ENCODE data around the gene FAM200B. TPM values are rescaled to one million over a fixed set of nuclear protein-coding genes. Genes with fewer than 3 reads are reported as not detected.

Gene FAM200B
- total RNA-seq, 5 donors from 2014 or later (not counting 1 experiment from before 2014, with no cell fraction given): 19.1 to 29.4 (median 20.7) TPM

DNA sequence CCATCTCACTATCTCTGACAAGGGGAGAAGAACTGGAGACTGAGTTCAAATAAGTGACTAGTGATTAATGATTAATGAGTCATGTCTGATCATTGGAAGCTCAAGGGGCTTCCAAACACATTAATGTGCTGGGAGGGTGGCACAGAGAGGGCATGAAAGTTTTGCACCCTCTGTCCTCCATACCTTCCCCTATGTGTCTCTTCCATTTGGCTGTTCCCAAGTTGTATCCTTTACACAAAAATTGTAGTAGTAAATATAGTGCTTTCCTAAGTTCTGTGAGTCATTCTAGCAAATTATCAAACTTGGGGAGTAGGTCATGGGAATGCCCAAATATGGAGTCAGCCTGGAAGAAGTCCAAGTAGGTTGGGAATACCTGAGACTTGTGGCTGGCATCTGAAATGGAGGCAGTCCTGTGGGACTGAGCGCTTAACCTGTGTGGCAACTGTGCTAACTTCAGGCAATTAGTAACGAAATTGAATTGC, 4.1 kb upstream of the FAM200B start:
- no peaks in the 10 kb centered on the region for H3K27me3 ChIP-seq (replicated peaks in 1 of 2; ENCODE audit: control insufficient read depth in 2 of 2, extremely low read depth in 1 of 2, insufficient read depth in 2 of 2, low read length in 1 of 2)
- no peaks in the 10 kb centered on the region for H3K9me3 ChIP-seq
- H3K9me3 Mint-ChIP-seq: no peaks in the 10 kb centered on the region
- DNase-seq: no peak
- no peak for ATAC-seq (replicated peaks in 1 of 4)
- peaks cover 3 to 4% of the 10 kb centered on the region in 2 experiments for H3K4me1 ChIP-seq (ENCODE audit: control insufficient read depth in 1 of 2, extremely low read depth in 1 of 2, insufficient read depth in 2 of 2, low read length in 2 of 2)
- peaks cover 8 to 15% (median 12%) of the 10 kb centered on the region in 3 donors for H3K4me1 Mint-ChIP-seq
- 88% methylated on average over 1 of the region's 2 CpGs for WGBS (ENCODE audit: insufficient coverage)
- H3K27me3 Mint-ChIP-seq: no peaks in the 10 kb centered on the region
- no peak overlapping the region for H3K27ac Mint-ChIP-seq
- ChIA-PET CTCF (interaction anchor here in 1 of 2 donors (0.6 kb wide), 1 partner anchor 56 kb away, joined by 3 read pairs; no protein-coding TSS in a partner anchor), POLR2A (interaction anchor here in 1 of 2 donors (0.8 kb wide), 1 partner anchor 81 kb away, joined by 3 read pairs; no protein-coding TSS in a partner anchor)
- no peak overlapping the region for H3K4me3 ChIP-seq (ENCODE audit: control insufficient read depth in 1 of 2, extremely low read depth in 1 of 2, low read length in 1 of 2)
- no peaks in the 10 kb centered on the region for H3K36me3 Mint-ChIP-seq
- H3K36me3 ChIP-seq (ENCODE audit: control insufficient read depth in 2 of 2, extremely low read depth in 1 of 2, insufficient read depth in 1 of 2, low read length in 1 of 2): no peaks in the 10 kb centered on the region
- H3K27ac ChIP-seq (ENCODE audit: low read length): no peak overlapping the region
- no peak overlapping the region for H3K4me3 Mint-ChIP-seq

DNA sequence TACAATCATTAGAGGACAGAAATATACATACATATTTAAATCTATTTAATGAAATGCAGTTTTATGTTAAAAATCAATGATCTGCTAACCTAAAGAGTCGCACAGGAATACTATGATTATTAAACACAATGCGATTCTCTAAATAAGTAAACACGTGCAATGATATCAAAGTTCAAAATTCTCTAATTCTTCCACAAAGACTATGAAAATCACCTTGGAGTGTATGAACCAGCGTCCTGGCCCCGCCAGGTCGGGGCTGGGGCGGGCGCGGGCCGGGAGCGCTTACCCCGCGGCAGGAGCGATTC, 608 bp upstream of the FAM200B start:
- WGBS (ENCODE audit: insufficient coverage): 0% methylated on average over 13 of the region's 14 CpGs
- no peak for ATAC-seq (replicated peaks in 1 of 4)
- H3K27me3 Mint-ChIP-seq: no peaks in the 10 kb centered on the region

GRCh38 chr4:15682242-15683142, 865 bp downstream of the FAM200B start:
- no peak for DNase-seq
- 100% methylated on average over 1 of the region's 6 CpGs for WGBS (ENCODE audit: insufficient coverage)
- Histone ChIP-seq H3K9me3 (no peaks in the 10 kb centered on the region), H3K4me1 (ENCODE audit: control insufficient read depth in 1 of 2, extremely low read depth in 1 of 2, insufficient read depth in 2 of 2, low read length in 2 of 2) (peaks cover 7 to 18% of the 10 kb centered on the region in 2 experiments), H3K4me3 (ENCODE audit: control insufficient read depth in 1 of 2, extremely low read depth in 1 of 2, low read length in 1 of 2) (peak overlapping the region; percentile 82 to 97), H3K27me3 (replicated peaks in 1 of 2; ENCODE audit: control insufficient read depth in 2 of 2, extremely low read depth in 1 of 2, insufficient read depth in 2 of 2, low read length in 1 of 2) (no peaks in the 10 kb centered on the region), H3K36me3 (ENCODE audit: control insufficient read depth in 2 of 2, extremely low read depth in 1 of 2, insufficient read depth in 1 of 2, low read length in 1 of 2) (peaks cover 0 to 17% of the 10 kb centered on the region in 2 donors), H3K27ac (ENCODE audit: low read length) (peak overlapping the region; percentile 85)
- Mint-ChIP-seq H3K4me1 (peaks cover 39 to 40% (median 40%) of the 10 kb centered on the region in 3 donors), H3K27me3 (no peaks in the 10 kb centered on the region), H3K9me3 (no peaks in the 10 kb centered on the region), H3K36me3 (peaks cover 24% of the 10 kb centered on the region), H3K4me3 (peak overlapping the region; percentile 97 to 100 (median 98)), H3K27ac (peak overlapping the region; percentile 97 to 98)
- ATAC-seq (replicated peaks in 1 of 4): peak in 2 of 4 experiments; percentile 2 to 3
- POLR2A ChIA-PET: interaction anchor here (0.5 to 1.0 kb wide), 5 partner anchors 25 to 680 kb away, joined by 3 to 9 read pairs (median 3); partner anchors contain the start of gene CPEB2 (in 1 of the 2)
- CTCF ChIA-PET: interaction anchor here (0.6 to 1.3 kb wide), 5 partner anchors 20 to 514 kb away, joined by 3 to 11 read pairs (median 4); partner anchors contain the start of gene BST1 (in 1 of the 2)

More for the DNA sequence above, 608 bp upstream of the FAM200B start:
- H3K36me3 Mint-ChIP-seq: peaks cover 10% of the 10 kb centered on the region
- DNase-seq: no peak
- H3K9me3 Mint-ChIP-seq: no peaks in the 10 kb centered on the region
- no peaks in the 10 kb centered on the region for H3K9me3 ChIP-seq
- peaks cover 7 to 18% of the 10 kb centered on the region in 2 experiments for H3K4me1 ChIP-seq (ENCODE audit: control insufficient read depth in 1 of 2, extremely low read depth in 1 of 2, insufficient read depth in 2 of 2, low read length in 2 of 2)
- peaks cover 35 to 40% (median 36%) of the 10 kb centered on the region in 3 donors for H3K4me1 Mint-ChIP-seq
- H3K36me3 ChIP-seq (ENCODE audit: control insufficient read depth in 2 of 2, extremely low read depth in 1 of 2, insufficient read depth in 1 of 2, low read length in 1 of 2): peaks cover 0 to 5% of the 10 kb centered on the region in 2 donors
- H3K27me3 ChIP-seq (replicated peaks in 1 of 2; ENCODE audit: control insufficient read depth in 2 of 2, extremely low read depth in 1 of 2, insufficient read depth in 2 of 2, low read length in 1 of 2): no peaks in the 10 kb centered on the region
- ChIA-PET CTCF (interaction anchor here in 1 of 2 donors (1.0 to 1.3 kb wide), 2 partner anchors 25 to 75 kb away, joined by 3 read pairs; partner anchors contain the start of gene FBXL5), POLR2A (interaction anchor here in 1 of 2 donors (0.7 kb wide), 1 partner anchor 75 kb away, joined by 4 read pairs; no protein-coding TSS in a partner anchor)
- H3K27ac ChIP-seq (ENCODE audit: low read length): no peak overlapping the region
- H3K27ac Mint-ChIP-seq: no peak overlapping the region
- H3K4me3 Mint-ChIP-seq: peak overlapping the region; percentile 97 to 100 (median 98)
- H3K4me3 ChIP-seq (ENCODE audit: control insufficient read depth in 1 of 2, extremely low read depth in 1 of 2, low read length in 1 of 2): peak overlapping the region; percentile 82 to 97

DNA sequence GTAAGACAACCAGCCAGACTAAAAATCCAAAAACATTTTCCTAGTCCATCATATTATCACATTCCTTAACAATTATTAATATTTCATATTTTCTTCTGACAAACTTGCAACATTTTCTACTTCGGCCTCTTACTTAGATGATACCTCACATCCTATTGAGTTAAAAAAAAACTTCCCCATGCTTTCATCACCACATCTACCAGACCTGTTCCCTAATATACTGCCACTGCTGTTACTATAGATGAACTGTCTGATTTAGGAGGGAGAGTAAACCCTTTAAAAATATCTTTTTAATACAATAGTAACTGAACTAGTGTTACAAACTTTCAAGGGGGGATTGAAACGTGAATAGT, 1.5 kb downstream of the FAM200B start:
- 100% methylated on average over 1 of the region's 2 CpGs for WGBS (ENCODE audit: insufficient coverage)
- ChIA-PET POLR2A (interaction anchor here in 1 of 2 donors (0.6 kb wide), 2 partner anchors 25 to 535 kb away, joined by 3 read pairs; no protein-coding TSS in a partner anchor), CTCF (interaction anchor here in 1 of 2 donors (1.2 kb wide), 1 partner anchor 19 kb away, joined by 4 read pairs; the partner anchor contains the start of gene BST1)
- H3K4me3 ChIP-seq (ENCODE audit: control insufficient read depth in 1 of 2, extremely low read depth in 1 of 2, low read length in 1 of 2): no peak overlapping the region
- Mint-ChIP-seq H3K9me3 (no peaks in the 10 kb centered on the region), H3K4me3 (peak overlapping the region; percentile 32 to 100 (median 98)), H3K27ac (peak overlapping the region in 1 of 2 donors; percentile 13), H3K4me1 (peaks cover 39 to 40% (median 40%) of the 10 kb centered on the region in 3 donors), H3K27me3 (no peaks in the 10 kb centered on the region), H3K36me3 (peaks cover 29% of the 10 kb centered on the region)
- no peak overlapping the region for H3K27ac ChIP-seq (ENCODE audit: low read length)
- no peaks in the 10 kb centered on the region for H3K9me3 ChIP-seq
- peaks cover 0 to 17% of the 10 kb centered on the region in 2 donors for H3K36me3 ChIP-seq (ENCODE audit: control insufficient read depth in 2 of 2, extremely low read depth in 1 of 2, insufficient read depth in 1 of 2, low read length in 1 of 2)
- H3K27me3 ChIP-seq (replicated peaks in 1 of 2; ENCODE audit: control insufficient read depth in 2 of 2, extremely low read depth in 1 of 2, insufficient read depth in 2 of 2, low read length in 1 of 2): no peaks in the 10 kb centered on the region
- DNase-seq: no peak
- ATAC-seq (replicated peaks in 1 of 4): no peak
- peaks cover 7 to 18% of the 10 kb centered on the region in 2 experiments for H3K4me1 ChIP-seq (ENCODE audit: control insufficient read depth in 1 of 2, extremely low read depth in 1 of 2, insufficient read depth in 2 of 2, low read length in 2 of 2)

- Mint-ChIP-seq H3K4me1 (peaks cover 39 to 40% (median 40%) of the 10 kb centered on the region in 3 donors), H3K36me3 (peaks cover 33% of the 10 kb centered on the region), H3K27ac (no peak overlapping the region), H3K27me3 (no peaks in the 10 kb centered on the region), H3K4me3 (no peak overlapping the region), H3K9me3 (no peaks in the 10 kb centered on the region)
- WGBS (ENCODE audit: insufficient coverage): 100% methylated on average over 1 of the region's 1 CpG
- no peak for ATAC-seq (replicated peaks in 1 of 4)
- no peaks in the 10 kb centered on the region for H3K9me3 ChIP-seq
- ChIA-PET POLR2A (interaction anchor here in 1 of 2 donors (0.6 to 0.7 kb wide), 2 partner anchors 33 to 71 kb away, joined by 3 to 5 read pairs; no protein-coding TSS in a partner anchor), CTCF (no interaction called here)
- no peak for DNase-seq
- peaks cover 7 to 18% of the 10 kb centered on the region in 2 experiments for H3K4me1 ChIP-seq (ENCODE audit: control insufficient read depth in 1 of 2, extremely low read depth in 1 of 2, insufficient read depth in 2 of 2, low read length in 2 of 2)
- H3K4me3 ChIP-seq (ENCODE audit: control insufficient read depth in 1 of 2, extremely low read depth in 1 of 2, low read length in 1 of 2): no peak overlapping the region
- H3K36me3 ChIP-seq (ENCODE audit: control insufficient read depth in 2 of 2, extremely low read depth in 1 of 2, insufficient read depth in 1 of 2, low read length in 1 of 2): peaks cover 0 to 17% of the 10 kb centered on the region in 2 donors
- H3K27ac ChIP-seq (ENCODE audit: low read length): no peak overlapping the region
- no peaks in the 10 kb centered on the region for H3K27me3 ChIP-seq (replicated peaks in 1 of 2; ENCODE audit: control insufficient read depth in 2 of 2, extremely low read depth in 1 of 2, insufficient read depth in 2 of 2, low read length in 1 of 2)
Observed at GRCh38 chr4:15684498-15684897, 2.9 kb downstream of the FAM200B start.

- Histone ChIP-seq H3K36me3 (ENCODE audit: control insufficient read depth in 2 of 2, extremely low read depth in 1 of 2, insufficient read depth in 1 of 2, low read length in 1 of 2) (peaks cover 0 to 17% of the 10 kb centered on the region in 2 donors), H3K27ac (ENCODE audit: low read length) (no peak overlapping the region), H3K9me3 (no peaks in the 10 kb centered on the region), H3K4me3 (ENCODE audit: control insufficient read depth in 1 of 2, extremely low read depth in 1 of 2, low read length in 1 of 2) (no peak overlapping the region), H3K4me1 (ENCODE audit: control insufficient read depth in 1 of 2, extremely low read depth in 1 of 2, insufficient read depth in 2 of 2, low read length in 2 of 2) (peaks cover 2 to 11% of the 10 kb centered on the region in 2 experiments), H3K27me3 (replicated peaks in 1 of 2; ENCODE audit: control insufficient read depth in 2 of 2, extremely low read depth in 1 of 2, insufficient read depth in 2 of 2, low read length in 1 of 2) (no peaks in the 10 kb centered on the region)
- H3K4me3 Mint-ChIP-seq: no peak overlapping the region
- peaks cover 33% of the 10 kb centered on the region for H3K36me3 Mint-ChIP-seq
- no peak overlapping the region for H3K27ac Mint-ChIP-seq
- no peaks in the 10 kb centered on the region for H3K27me3 Mint-ChIP-seq
- ChIA-PET POLR2A (interaction anchor here (0.6 to 0.9 kb wide), 3 partner anchors 12 to 1378 kb away, joined by 3 to 18 read pairs (median 12); partner anchors contain the start of gene BST1 (in 1 of the 2)), CTCF (interaction anchor here in 1 of 2 donors (0.6 to 0.9 kb wide), 2 partner anchors 117 to 682 kb away, joined by 3 read pairs; no protein-coding TSS in a partner anchor)
- H3K4me1 Mint-ChIP-seq: peaks cover 20 to 30% (median 23%) of the 10 kb centered on the region in 3 donors
- no peak for DNase-seq
- no CpG with 5 or more reads among the region's 5 CpGs for WGBS (ENCODE audit: insufficient coverage)
- no peaks in the 10 kb centered on the region for H3K9me3 Mint-ChIP-seq
- ATAC-seq (replicated peaks in 1 of 4): no peak
Observed at GRCh38 chr4:15688051-15688450, 6.4 kb downstream of the FAM200B start.
